ENCODE data around the gene ANKRD44. TPM values are rescaled to one million over a fixed set of nuclear protein-coding genes. Genes with fewer than 3 reads are reported as not detected.

The ANKRD44 gene
- total and polyA plus RNA-seq, 2 of the 8 experiments (the other 6 are each of a cell fraction or from before 2014, with no cell fraction given) = 1.2 to 1.3 TPM

DNA sequence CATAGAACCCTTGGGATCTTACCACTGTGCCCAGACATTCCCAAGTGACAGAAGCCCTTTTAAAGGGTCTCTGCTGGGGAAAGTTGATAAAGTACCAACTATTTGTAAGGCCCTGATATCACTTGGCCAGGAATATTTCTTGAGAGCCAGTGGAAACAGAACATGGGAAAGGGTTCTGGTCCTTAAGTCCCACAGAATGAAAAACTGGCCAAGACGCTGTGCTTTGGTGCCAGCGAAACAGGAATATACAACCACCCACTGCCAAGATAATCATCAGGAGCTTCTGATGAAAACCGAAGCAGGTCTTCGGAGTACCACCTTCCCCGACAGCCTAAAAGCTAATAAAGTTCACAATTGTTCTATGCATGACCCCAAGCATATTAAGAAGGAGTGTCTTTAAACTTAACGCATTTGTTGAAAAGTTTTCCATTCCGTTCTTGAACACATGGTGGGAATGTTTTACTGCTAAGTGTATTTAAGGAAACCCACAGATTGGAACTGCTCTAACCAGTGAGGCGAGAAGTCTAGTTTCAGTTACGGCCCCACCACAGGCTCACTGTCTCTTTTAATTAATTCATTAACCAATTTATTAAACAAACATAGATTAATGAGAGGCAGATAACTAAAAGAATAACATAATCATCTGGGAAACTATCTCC is 152.6 kb downstream of the ANKRD44 start:
- Histone ChIP-seq H3K18ac (ENCODE audit: extremely low read depth, low read length) (no peak overlapping the region), H4K20me1 (replicated peaks in 1 of 2; ENCODE audit: control insufficient read depth in 1 of 2, insufficient read depth in 2 of 2, low read length in 2 of 2) (no peaks in the 10 kb centered on the region), H2BK15ac (ENCODE audit: low read length) (no peak overlapping the region), H4K91ac (replicated peaks; ENCODE audit: insufficient read length, low read length) (no peak overlapping the region), H3K23ac (ENCODE audit: insufficient read length) (no peak overlapping the region), H3K4ac (replicated peaks; ENCODE audit: insufficient read length, low read depth, low read length) (no peak overlapping the region), H3K56ac (replicated peaks; ENCODE audit: insufficient read length, low read depth, low read length) (no peak overlapping the region), H2BK20ac (ENCODE audit: low read length) (no peak overlapping the region), H2BK120ac (replicated peaks; ENCODE audit: low read depth, low read length) (no peak overlapping the region), H3K27me3 (replicated peaks in 1 of 4; ENCODE audit: control insufficient read depth in 3 of 4, extremely low read depth in 1 of 4, insufficient read depth in 3 of 4, low read length in 3 of 4) (no peaks in the 10 kb centered on the region), H2BK5ac (ENCODE audit: low read depth, low read length) (no peak overlapping the region), H2AFZ (ENCODE audit: low read length) (no peak overlapping the region), H3K79me2 (ENCODE audit: control insufficient read depth in 1 of 2, insufficient read depth in 2 of 2, low read length in 2 of 2) (no peaks in the 10 kb centered on the region), H3K23me2 (ENCODE audit: low read depth, low read length) (no peaks in the 10 kb centered on the region), H4K5ac (ENCODE audit: insufficient read length, low read depth, low read length) (no peak overlapping the region), H2AK5ac (ENCODE audit: low read depth, low read length) (no peak overlapping the region), H3K36me3 (ENCODE audit: control insufficient read depth in 2 of 4, insufficient read depth in 4 of 4, low read length in 3 of 4) (no peaks in the 10 kb centered on the region), H3K9me3 (ENCODE audit: insufficient read depth in 2 of 2, low read depth in 1 of 2, low read length in 1 of 2) (no peaks in the 10 kb centered on the region), H4K8ac (ENCODE audit: extremely low read depth, insufficient read depth, low read length) (no peak overlapping the region), H3K9ac (replicated peaks in 1 of 4; ENCODE audit: extremely low read depth in 1 of 4, low read depth in 3 of 4, low read length in 3 of 4) (no peak overlapping the region), H3K14ac (ENCODE audit: insufficient read length) (no peak overlapping the region), H3K79me1 (ENCODE audit: low read depth, low read length) (no peaks in the 10 kb centered on the region), H3K27ac (ENCODE audit: low read depth, low read length) (no peak overlapping the region), H3K4me2 (ENCODE audit: insufficient read depth in 1 of 2, low read depth in 2 of 2, low read length in 2 of 2) (no peak overlapping the region), H3K4me3 (ENCODE audit: extremely low read depth in 1 of 4, insufficient read depth in 2 of 4, low read depth in 3 of 4, low read length in 4 of 4) (no peak overlapping the region), H2BK12ac (ENCODE audit: low read depth, low read length) (no peak overlapping the region), H3K4me1 (replicated peaks in 1 of 4; ENCODE audit: control insufficient read depth in 3 of 4, insufficient read depth in 4 of 4, low read length in 3 of 4) (no peaks in the 10 kb centered on the region)
- DNase-seq (ENCODE audit: low read depth in 1 of 2, low spot score in 2 of 2) = no peak
- FAIRE-seq = no peak
- TF ChIP-seq TEAD4 (IDR thresholded peaks at IDR 0.05; ENCODE audit: low read depth, low read length) (no peak), GABPA (IDR thresholded peaks at IDR 0.05; ENCODE audit: borderline replicate concordance, insufficient read depth, low read length) (no peak), POU5F1 (IDR thresholded peaks at IDR 0.05; ENCODE audit: low read depth, low read length) (no peak), HDAC6 (IDR thresholded peaks at IDR 0.05; ENCODE audit: low read depth, low read length) (no peak), YY1 (IDR thresholded peaks at IDR 0.05; ENCODE audit: low read depth, low read length) (no peak), RFX5 (IDR thresholded peaks at IDR 0.05; ENCODE audit: borderline replicate concordance, low read depth, low read length) (no peak)
- 77% methylated on average over 9 of the region's 9 CpGs; no CpG with 5 or more reads in 1 of the 2 experiments for WGBS, 2 experiments (ENCODE audit: extremely low coverage in 1 of 2, insufficient coverage in 1 of 2, insufficient read length in 1 of 2, insufficient replicate concordance in 2 of 2, low coverage in 1 of 2, low lambda C conversion rate in 2 of 2, missing lambda C conversion rate in 1 of 2)
- ChIA-PET CTCF (ENCODE audit: partially characterized antibody) (interaction anchor here (1.1 to 4.7 kb wide), 3 partner anchors 11 to 148 kb away, joined by 3 to 24 read pairs (median 24); no protein-coding TSS in a partner anchor), POLR2A (ENCODE audit: partially characterized antibody) (interaction anchor here (1.0 kb wide), 1 partner anchor 45 kb away, joined by 3 read pairs; no protein-coding TSS in a partner anchor)

All from H1 (cell line).